BE2C (cell line): Measurements from ENCODE around the gene KIF14.

Source experiments
- DNase-seq: peaks from one replicate; pipeline ENCODE4 v3.0.0-alpha.2; 2020
- H3K27me3 ChIP-seq: fragments of 250-450 bp; sonication (Bioruptor Pico); 2 replicates; pipeline ENCODE4 v1.5.1; 2020; ENCODE audit warnings: mild to moderate bottlenecking
- H3K36me3 ChIP-seq: fragments of 250-450 bp; sonication (Bioruptor Pico); 2 replicates; pipeline ENCODE4 v1.5.1; 2020; ENCODE audit warnings: mild to moderate bottlenecking
- H3K4me1 ChIP-seq: fragments of 250-450 bp; sonication (Bioruptor Pico); 2 replicates; pipeline ENCODE4 v1.5.1; 2020
- H3K4me3 ChIP-seq: 2 replicates; pipeline ENCODE4 v1.5.1; 2011; ENCODE audit warnings: low read depth, low read length
- H3K9me3 ChIP-seq: fragments of 250-450 bp; sonication (Bioruptor Pico); 2 replicates; pipeline ENCODE4 v1.5.1; 2020
- CTCF ChIP-seq: IDR thresholded peaks from 2 replicates; pipeline ENCODE4 v1.5.1; 2012; ENCODE audit warnings: mild to moderate bottlenecking, low read depth, low read length

Gene KIF14

GRCh38 chr1:200646515-200646914 lies 26.0 kb upstream of the KIF14 start:
- Histone ChIP-seq H3K4me3 (no peak overlapping the region), H3K4me1 (no peaks in the 10 kb centered on the region), H3K36me3 (peaks cover 8% of the 10 kb centered on the region; the same call in 1 of the 2 replicates), H3K9me3 (no peaks in the 10 kb centered on the region), H3K27me3 (no peaks in the 10 kb centered on the region)
- TF ChIP-seq CTCF, result no peak
- DNase-seq, result no peak

GRCh38 chr1:200644021-200644420 lies 23.5 kb upstream of the KIF14 start:
- no peak overlapping the region for H3K4me3 ChIP-seq
- H3K27me3 ChIP-seq, result no peaks in the 10 kb centered on the region
- no peak for DNase-seq
- no peak for TF ChIP-seq CTCF
- H3K36me3 ChIP-seq, result peaks cover 8% of the 10 kb centered on the region; the same call in 1 of the 2 replicates
- no peaks in the 10 kb centered on the region for H3K9me3 ChIP-seq
- peaks cover 9% of the 10 kb centered on the region for H3K4me1 ChIP-seq

GRCh38 chr1:200642481-200642880 lies 21.9 kb upstream of the KIF14 start:
- H3K4me1 ChIP-seq, result peaks cover 9% of the 10 kb centered on the region
- H3K36me3 ChIP-seq, result peaks cover 6% of the 10 kb centered on the region; the same call in 1 of the 2 replicates
- no peaks in the 10 kb centered on the region for H3K9me3 ChIP-seq
- H3K4me3 ChIP-seq, result no peak overlapping the region
- no peak for TF ChIP-seq CTCF
- DNase-seq, result no peak
- H3K27me3 ChIP-seq, result no peaks in the 10 kb centered on the region

- no peaks in the 10 kb centered on the region for H3K36me3 ChIP-seq
Observed at GRCh38 chr1:200640963-200641401, 20.4 kb upstream of the KIF14 start.

GRCh38 chr1:200640373-200640962 lies 19.9 kb upstream of the KIF14 start:
- peaks cover 9% of the 10 kb centered on the region for H3K4me1 ChIP-seq
- H3K9me3 ChIP-seq, result no peaks in the 10 kb centered on the region
- H3K27me3 ChIP-seq, result no peaks in the 10 kb centered on the region

More at GRCh38 chr1:200640963-200641401, 20.4 kb upstream of the KIF14 start:
- TF ChIP-seq CTCF, result no peak
- Histone ChIP-seq H3K4me3 (no peak overlapping the region), H3K4me1 (peaks cover 9% of the 10 kb centered on the region), H3K9me3 (no peaks in the 10 kb centered on the region), H3K27me3 (no peaks in the 10 kb centered on the region)
- no peak for DNase-seq

More at GRCh38 chr1:200640373-200640962, 19.9 kb upstream of the KIF14 start:
- Histone ChIP-seq H3K36me3 (no peaks in the 10 kb centered on the region), H3K4me3 (no peak overlapping the region)
- TF ChIP-seq CTCF, result no peak
- no peak for DNase-seq
